ENCODE results near the gene SCYL1.

SCYL1 gene

GRCh38 chr11:65493367-65494176, 31.3 kb upstream of the SCYL1 start:
- Histone ChIP-seq H4K20me1 (ENCODE audit: insufficient read depth) (no peaks in the 10 kb centered on the region), H3K27me3 (ENCODE audit: insufficient read depth, low read depth) (no peaks in the 10 kb centered on the region), H3K27ac (peak overlapping the region; percentile 49; the same call in 1 of the 2 replicates), H3K4me2 (peak overlapping the region; percentile 49), H3K36me3 (ENCODE audit: insufficient read depth) (no peaks in the 10 kb centered on the region), H3K4me1 (ENCODE audit: low read depth, poor library complexity, severe bottlenecking) (peaks cover 56% of the 10 kb centered on the region), H3K4me3 (IDR thresholded peaks at IDR 0.05; ENCODE audit: insufficient read depth, low read depth, low read length) (no peak overlapping the region), H3K9ac (peak overlapping the region; percentile 13; the same call in 1 of the 2 replicates), H2AFZ (ENCODE audit: low read depth) (peak overlapping the region; percentile 24), H3K79me2 (ENCODE audit: insufficient read depth, low read depth) (peaks cover 27% of the 10 kb centered on the region)
- TF ChIP-seq, protein P1, sequence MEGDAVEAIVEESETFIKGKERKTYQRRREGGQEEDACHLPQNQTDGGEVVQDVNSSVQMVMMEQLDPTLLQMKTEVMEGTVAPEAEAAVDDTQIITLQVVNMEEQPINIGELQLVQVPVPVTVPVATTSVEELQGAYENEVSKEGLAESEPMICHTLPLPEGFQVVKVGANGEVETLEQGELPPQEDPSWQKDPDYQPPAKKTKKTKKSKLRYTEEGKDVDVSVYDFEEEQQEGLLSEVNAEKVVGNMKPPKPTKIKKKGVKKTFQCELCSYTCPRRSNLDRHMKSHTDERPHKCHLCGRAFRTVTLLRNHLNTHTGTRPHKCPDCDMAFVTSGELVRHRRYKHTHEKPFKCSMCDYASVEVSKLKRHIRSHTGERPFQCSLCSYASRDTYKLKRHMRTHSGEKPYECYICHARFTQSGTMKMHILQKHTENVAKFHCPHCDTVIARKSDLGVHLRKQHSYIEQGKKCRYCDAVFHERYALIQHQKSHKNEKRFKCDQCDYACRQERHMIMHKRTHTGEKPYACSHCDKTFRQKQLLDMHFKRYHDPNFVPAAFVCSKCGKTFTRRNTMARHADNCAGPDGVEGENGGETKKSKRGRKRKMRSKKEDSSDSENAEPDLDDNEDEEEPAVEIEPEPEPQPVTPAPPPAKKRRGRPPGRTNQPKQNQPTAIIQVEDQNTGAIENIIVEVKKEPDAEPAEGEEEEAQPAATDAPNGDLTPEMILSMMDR (conservative IDR thresholded peaks at IDR 0.05; ENCODE audit: low read depth, low read length) = no peak

GRCh38 chr11:65496304-65497140, 28.4 kb upstream of the SCYL1 start:
- H3K4me1 ChIP-seq (ENCODE audit: low read depth, poor library complexity, severe bottlenecking) = peaks cover 49% of the 10 kb centered on the region
- peaks cover 57% of the 10 kb centered on the region for H3K79me2 ChIP-seq (ENCODE audit: insufficient read depth, low read depth)

DNA sequence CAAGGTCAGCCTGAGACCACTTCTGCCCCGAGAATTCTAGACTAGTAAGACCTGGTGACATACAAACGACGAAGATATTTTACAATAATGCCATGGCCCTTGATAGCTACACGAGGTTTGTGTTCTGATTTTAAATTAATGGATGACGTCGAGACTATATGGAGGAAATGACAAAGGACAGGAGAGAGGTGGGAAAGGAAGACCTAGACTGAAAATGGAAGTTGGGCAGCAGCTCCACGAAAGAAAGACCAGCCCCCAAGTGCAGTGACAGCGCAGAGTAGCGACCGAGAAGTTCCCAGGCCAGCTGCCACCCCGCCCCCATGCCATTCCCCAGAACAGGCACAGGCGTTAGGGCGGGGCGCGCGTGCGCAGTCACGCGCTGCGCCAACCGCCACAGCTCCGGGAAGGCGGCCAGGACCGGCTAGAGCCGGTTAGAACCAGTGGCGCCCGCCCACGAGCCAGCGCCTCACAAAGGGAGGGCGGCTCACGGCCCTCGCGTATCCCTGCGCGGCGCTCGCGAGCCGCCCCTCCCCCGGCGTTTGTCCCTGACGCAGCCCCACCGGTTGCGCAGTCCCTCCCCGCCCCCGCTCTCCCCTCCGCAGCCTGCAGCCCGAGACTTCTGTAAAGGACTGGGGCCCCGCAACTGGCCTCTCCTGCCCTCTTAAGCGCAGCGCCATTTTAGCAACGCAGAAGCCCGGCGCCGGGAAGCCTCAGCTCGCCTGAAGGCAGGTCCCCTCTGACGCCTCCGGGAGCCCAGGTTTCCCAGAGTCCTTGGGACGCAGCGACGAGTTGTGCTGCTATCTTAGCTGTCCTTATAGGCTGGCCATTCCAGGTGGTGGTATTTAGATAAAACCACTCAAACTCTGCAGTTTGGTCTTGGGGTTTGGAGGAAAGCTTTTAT, 27.5 kb upstream of the SCYL1 start:
- Histone ChIP-seq H3K27ac (peak overlapping the region; percentile 99), H3K36me3 (ENCODE audit: insufficient read depth) (peaks cover 34% of the 10 kb centered on the region), H3K9ac (peak overlapping the region; percentile 100), H3K79me2 (ENCODE audit: insufficient read depth, low read depth) (peaks cover 65% of the 10 kb centered on the region), H2AFZ (ENCODE audit: low read depth) (no peak overlapping the region), H4K20me1 (ENCODE audit: insufficient read depth) (peaks cover 35% of the 10 kb centered on the region), H3K4me2 (peak overlapping the region; percentile 98), H3K4me1 (ENCODE audit: low read depth, poor library complexity, severe bottlenecking) (peaks cover 42% of the 10 kb centered on the region), H3K27me3 (ENCODE audit: insufficient read depth, low read depth) (no peaks in the 10 kb centered on the region), H3K4me3 (IDR thresholded peaks at IDR 0.05; ENCODE audit: insufficient read depth, low read depth, low read length) (no peak overlapping the region)
- TF ChIP-seq, protein P1 (conservative IDR thresholded peaks at IDR 0.05; ENCODE audit: low read depth, low read length) = no peak

More at GRCh38 chr11:65496304-65497140, 28.4 kb upstream of the SCYL1 start:
- Histone ChIP-seq H3K36me3 (ENCODE audit: insufficient read depth) (peaks cover 26% of the 10 kb centered on the region; the same call in 1 of the 2 replicates), H3K27ac (peak overlapping the region; percentile 99), H3K4me3 (IDR thresholded peaks at IDR 0.05; ENCODE audit: insufficient read depth, low read depth, low read length) (no peak overlapping the region), H3K9ac (peak overlapping the region; percentile 100), H3K27me3 (ENCODE audit: insufficient read depth, low read depth) (no peaks in the 10 kb centered on the region), H3K4me2 (peak overlapping the region; percentile 98), H4K20me1 (ENCODE audit: insufficient read depth) (peaks cover 26% of the 10 kb centered on the region), H2AFZ (ENCODE audit: low read depth) (no peak overlapping the region)
- TF ChIP-seq, protein P1 (conservative IDR thresholded peaks at IDR 0.05; ENCODE audit: low read depth, low read length) = no peak
